HepG2 (cell line): ENCODE data around the gene SUN5. TPM values are rescaled to one million over a fixed set of nuclear protein-coding genes. Genes with fewer than 3 reads are reported as not detected.

Experiments used
- ATAC-seq: fragments of 200-7000 bp; cut with Tn5 transposase; 3 replicates; pipeline ENCODE4 v1.9.1; 2020; ENCODE audit warnings: mild to moderate bottlenecking, moderate library complexity
- BruUV-seq: library from RNA; stranded (reverse); fragments of 400-500 nt; replicated peaks from 2 replicates; lab custom pipeline; 2021; lab: Mats Ljungman, UMichigan
- CTCF ChIA-PET: fragments of 300-600 bp; formaldehyde crosslinking; extraction: SDS; loops from one replicate; lab custom pipeline; 2021; ENCODE audit warnings: low total read pairs, inconsistent platforms, low intra/inter-chr PET ratio; lab: Yijun Ruan, JAX
- POLR2A ChIA-PET: fragments of 350-600 bp; sonication (Branson Sonifier 250); formaldehyde crosslinking; loops from one replicate; lab custom pipeline; 2020; ENCODE audit warnings: antibody characterized with exemption, inconsistent platforms; lab: Yijun Ruan, JAX
- DNase-seq: peaks from one replicate; pipeline ENCODE4 v3.0.0-alpha.2; 2015; ENCODE audit warnings: low spot score
- FAIRE-seq: peaks from 3 replicates; lab custom pipeline; 2011; peaks lifted over from hg19 to GRCh38; lab: Jason Lieb, UNC
- H2AFZ ChIP-seq: one replicate; pipeline ENCODE4 v1.6.1; 2011; ENCODE audit warnings: low read length, inconsistent platforms
- H3K27ac ChIP-seq: fragments of 300-600 bp; 3 replicates; pipeline ENCODE4 v1.8.0; 2011; ENCODE audit warnings: mixed run types, mild to moderate bottlenecking, mixed read lengths, low read length, inconsistent platforms; ENCODE audit not compliant: insufficient read depth; ENCODE audit errors: extremely low read length
- H3K27me3 ChIP-seq, 2 experiments: fragments of 200-600 bp in 1 of 2; 2 replicates in 1 of 2; 3 replicates in 1 of 2; pipeline versions ENCODE4 v1.6.0 to v1.8.0; 2011; ENCODE audit warnings: low read length in 2 of 2, mild to moderate bottlenecking in 2 of 2, moderate library complexity in 2 of 2, inconsistent platforms in 1 of 2; ENCODE audit not compliant: insufficient read depth in 2 of 2, control insufficient read depth in 1 of 2
- H3K36me3 ChIP-seq, 2 experiments: fragments of 200-600 bp in 1 of 2; replicated peaks in 1 of 2; 2 replicates in 1 of 2; 3 replicates in 1 of 2; pipeline versions ENCODE4 v1.5.1 to v1.8.0; 2011; ENCODE audit warnings: low read length in 2 of 2, inconsistent platforms in 1 of 2; ENCODE audit not compliant: insufficient read depth in 2 of 2, control insufficient read depth in 1 of 2
- H3K4me1 ChIP-seq: 2 replicates; pipeline ENCODE4 v1.5.1; 2012; ENCODE audit warnings: low read length, inconsistent platforms; ENCODE audit not compliant: insufficient read depth
- H3K4me2 ChIP-seq: 2 replicates; pipeline ENCODE4 v1.6.0; 2011; ENCODE audit warnings: low read depth, low read length, inconsistent platforms
- H3K4me3 ChIP-seq, 3 experiments: fragments of 200-600 bp in 1 of 3; sonication (generic), shearing (Covaris generic) in 1 of 3; replicated peaks in 1 of 3; 2 replicates each; pipeline ENCODE4 v1.5.1; 2011 to 2016; ENCODE audit warnings: low read length in 3 of 3, inconsistent platforms in 2 of 3, low read depth in 2 of 3, mild to moderate bottlenecking in 2 of 3, control low read depth in 1 of 3, mixed read lengths in 1 of 3; ENCODE audit not compliant: insufficient read depth in 1 of 3
- H3K79me2 ChIP-seq: one replicate; pipeline ENCODE4 v1.6.1; 2011; ENCODE audit warnings: low read length, inconsistent platforms; ENCODE audit not compliant: insufficient read depth
- H3K9ac ChIP-seq: 2 replicates; pipeline ENCODE4 v1.6.0; 2011; ENCODE audit warnings: mild to moderate bottlenecking, low read depth, low read length, inconsistent platforms; ENCODE audit not compliant: insufficient read depth
- H3K9me3 ChIP-seq: 2 replicates; pipeline ENCODE4 v1.5.1; 2012; ENCODE audit warnings: mild to moderate bottlenecking, low read length
- H4K20me1 ChIP-seq: 2 replicates; pipeline ENCODE4 v1.6.0; 2011; ENCODE audit warnings: inconsistent platforms, mild to moderate bottlenecking, low read length, moderate library complexity; ENCODE audit not compliant: insufficient read depth
- CREB3 ChIP-seq: sonication (generic); formaldehyde crosslinking; IDR thresholded peaks from 2 replicates; pipeline ENCODE4 v1.5.0; 2020; ENCODE audit warnings: missing genetic modification reagents
- FOXO4 ChIP-seq: sonication (generic); formaldehyde crosslinking; conservative IDR thresholded peaks from 2 replicates; pipeline ENCODE4 v1.8.1; 2023; ENCODE audit warnings: missing genetic modification reagents
- KDM2A ChIP-seq: sonication (generic); formaldehyde crosslinking; IDR thresholded peaks from 2 replicates; pipeline ENCODE4 v1.4.0; 2020; ENCODE audit warnings: low read depth, missing genetic modification reagents, borderline replicate concordance
- MBD4 ChIP-seq: IDR thresholded peaks from 2 replicates; pipeline ENCODE4 v1.6.1; 2012; ENCODE audit warnings: low read length, inconsistent platforms, borderline replicate concordance
- MED1 ChIP-seq: sonication (generic); formaldehyde crosslinking; IDR thresholded peaks from 2 replicates; pipeline ENCODE4 v1.4.0; 2020; ENCODE audit warnings: missing genetic modification reagents
- MEIS2 ChIP-seq: sonication (generic); formaldehyde crosslinking; IDR thresholded peaks from 2 replicates; pipeline ENCODE4 v1.9.0; 2021; ENCODE audit warnings: mild to moderate bottlenecking, missing genetic modification reagents
- PHF5A ChIP-seq: IDR thresholded peaks from one replicate; pipeline ENCODE4 v1.6.1; 2018; ENCODE audit warnings: low read depth, missing genetic modification reagents; ENCODE audit not compliant: unreplicated experiment
- PITX1 ChIP-seq: sonication (generic); formaldehyde crosslinking; IDR thresholded peaks from 2 replicates; pipeline ENCODE4 v1.5.1; 2020; ENCODE audit warnings: mild to moderate bottlenecking, missing genetic modification reagents
- POLR2A ChIP-seq, 2 experiments: IDR thresholded peaks; 2 replicates each; pipeline ENCODE4 v1.6.1; 2011; ENCODE audit warnings: low read depth in 2 of 2, low read length in 2 of 2, mild to moderate bottlenecking in 1 of 2, moderate library complexity in 1 of 2; ENCODE audit not compliant: insufficient read depth in 1 of 2
- POLR2G ChIP-seq: fragments of 200-400 bp; formaldehyde crosslinking; IDR thresholded peaks from 2 replicates; pipeline ENCODE4 v1.6.1; 2018; ENCODE audit warnings: mild to moderate bottlenecking, low read depth, low read length, moderate library complexity
- RBFOX2 ChIP-seq: fragments of 200-400 bp; formaldehyde crosslinking; IDR thresholded peaks from 2 replicates; pipeline ENCODE4 v1.6.1; 2017; ENCODE audit warnings: low read depth, mild to moderate bottlenecking, low read length
- RBM22 ChIP-seq: fragments of 200-400 bp; formaldehyde crosslinking; optimal IDR thresholded peaks from 2 replicates; pipeline ENCODE3; 2017; ENCODE audit warnings: mild to moderate bottlenecking, low read length, moderate library complexity
- SETDB1 ChIP-seq: sonication (generic); formaldehyde crosslinking; IDR thresholded peaks from 2 replicates; pipeline ENCODE4 v1.5.1; 2020; ENCODE audit warnings: missing genetic modification reagents, mild to moderate bottlenecking, borderline replicate concordance
- SNAPC2 ChIP-seq: sonication (generic); formaldehyde crosslinking; IDR thresholded peaks from 2 replicates; pipeline ENCODE4 v1.8.1; 2022; ENCODE audit warnings: mild to moderate bottlenecking, missing genetic modification reagents
- TARDBP ChIP-seq: sonication (generic); formaldehyde crosslinking; IDR thresholded peaks from 2 replicates; pipeline ENCODE4 v1.8.0; 2022; ENCODE audit warnings: mild to moderate bottlenecking, missing genetic modification reagents
- THAP8 ChIP-seq: sonication (generic); formaldehyde crosslinking; IDR thresholded peaks from 2 replicates; pipeline ENCODE4 v1.5.1; 2020; ENCODE audit warnings: missing genetic modification reagents, mild to moderate bottlenecking, borderline replicate concordance
- ZC3H13 ChIP-seq: sonication (generic); formaldehyde crosslinking; IDR thresholded peaks from 2 replicates; pipeline ENCODE4 v1.8.1; 2023; ENCODE audit warnings: mild to moderate bottlenecking, missing genetic modification reagents, moderate library complexity
- ZNF263 ChIP-seq: sonication (generic); formaldehyde crosslinking; IDR thresholded peaks from 2 replicates; pipeline ENCODE4 v1.4.0; 2020; ENCODE audit warnings: missing genetic modification reagents
- ZNF629 ChIP-seq: sonication (generic); formaldehyde crosslinking; conservative IDR thresholded peaks from 2 replicates; pipeline ENCODE4 v1.5.0; 2020; ENCODE audit warnings: missing genetic modification reagents
- ZNF639 ChIP-seq: conservative IDR thresholded peaks from 2 replicates; pipeline ENCODE4 v1.6.1; 2018; ENCODE audit warnings: missing genetic modification reagents
- ZNF749 ChIP-seq: sonication (generic); formaldehyde crosslinking; IDR thresholded peaks from 2 replicates; pipeline ENCODE4 v1.8.0; 2022; ENCODE audit warnings: mild to moderate bottlenecking, missing genetic modification reagents, moderate library complexity, borderline replicate concordance
- WGBS: methylation state at CpG from one replicate; pipeline ENCODE4 v1.1.6; 2017; ENCODE audit warnings: low lambda C conversion rate; 5-methylcytosine and 5-hydroxymethylcytosine counted together
- in situ Hi-C: cut with HindIII; loops from 2 replicates; pipeline ENCODE4 v1.10.0; 2017; ENCODE audit warnings: low pct_unique_long_range_greater_than_20kb; ENCODE audit not compliant: extremely low pct_ligation_motif_present
- intact Hi-C: fragments of 100-400 bp; cut with micrococcal nuclease; formaldehyde crosslinking; loops from one replicate; pipeline ENCODE4 v1.10.0; 2022; ENCODE audit not compliant: unreplicated experiment
- polyA plus RNA-seq, 8 experiments: library from polyadenylated mRNA; depleted of rRNA in 3 of 8; stranded (reverse) in 7 of 8; unstranded in 1 of 8; fragments of >200 nt; fragmentation: Illumina TruSeq in 4 of 8; extraction: Trizol in 4 of 8; gene quantifications; 2 replicates each; pipeline versions ENCODE4 v1.2.1 to v1.2.3, GENCODE V29; 2011 to 2016; ENCODE audit warnings: low read depth in 4 of 8, missing spikeins in 1 of 8, mixed read lengths in 1 of 8; ENCODE audit not compliant: insufficient read depth in 1 of 8
- total RNA-seq, 5 experiments: library from RNA; depleted of rRNA; stranded (reverse); fragments of >200 nt; fragmentation: Illumina TruSeq; extraction: Trizol; gene quantifications; 2 replicates each; pipeline ENCODE4 v1.2.3, GENCODE V29; 2016; ENCODE audit warnings: low read depth in 1 of 5

SUN5 gene
- total and polyA plus RNA-seq, 2 of the 13 experiments (the other 11 are each of a cell fraction or from before 2014, with no cell fraction given): not detected

- intact Hi-C loops: no loop called here
- ChIA-PET CTCF (no interaction called here), POLR2A (no interaction called here)
- Histone ChIP-seq H3K9me3 (no peaks in the 10 kb centered on the region), H3K27me3 (no peaks in the 10 kb centered on the region; a peak in 1 of 5 replicates), H2AFZ (no peak overlapping the region), H3K79me2 (peaks cover 36% of the 10 kb centered on the region), H3K4me2 (0 out of 2 replicates have a peak overlapping the region, but pooled peaks have one; percentile 2), H3K36me3 (peaks cover 44 to 73% of the 10 kb centered on the region in 2 experiments), H3K9ac (no peak overlapping the region), H4K20me1 (0 out of 2 replicates have a peak, but pooled peaks cover 5% of the 10 kb centered on the region), H3K4me3 (no peak overlapping the region), H3K27ac (no peak overlapping the region), H3K4me1 (peaks cover 57% of the 10 kb centered on the region)
- 95% methylated on average over 15 of the region's 15 CpGs for WGBS
- in situ Hi-C loops: no loop called here
- FAIRE-seq (no peak), DNase-seq (no peak), ATAC-seq (no peak)
- BruUV-seq: no TSS peak
- TF ChIP-seq FOXO4 (no peak), MBD4 (0 out of 2 replicates have a peak, but pooled peaks have one; percentile 17), MEIS2 (CRISPR knock-in tag) (no peak), SNAPC2 (no peak), KDM2A (CRISPR knock-in tag) (0 out of 2 replicates have a peak, but pooled peaks have one; percentile 29), ZNF639 (CRISPR knock-in tag) (no peak), ZNF629 (CRISPR knock-in tag) (peak; percentile 89), CREB3 (CRISPR knock-in tag) (no peak), POLR2G (peak; percentile 62), PITX1 (CRISPR knock-in tag) (no peak), RBM22 (peak; percentile 92), ZC3H13 (CRISPR knock-in tag) (0 out of 2 replicates have a peak, but pooled peaks have one; percentile 46), ZNF749 (CRISPR knock-in tag) (0 out of 2 replicates have a peak, but pooled peaks have one; percentile 67), POLR2A (IDR thresholded peaks at IDR 0.05; ENCODE audit: insufficient read depth in 1 of 2, low read depth in 2 of 2, low read length in 2 of 2) (peak in 1 of 2 experiments; percentile 52; a peak in 2 of 4 replicates), RBFOX2 (peak; percentile 85), SETDB1 (CRISPR knock-in tag) (no peak), MED1 (CRISPR knock-in tag) (no peak), PHF5A (CRISPR knock-in tag) (no peak), ZNF263 (peak; percentile 4; the same call in 1 of the 2 replicates), THAP8 (CRISPR knock-in tag) (no peak), TARDBP (CRISPR knock-in tag) (0 out of 2 replicates have a peak, but pooled peaks have one; percentile 33)
These were observed 8.3 kb upstream of the SUN5 start for GRCh38 chr20:33012327-33013189.
